CD4-positive, alpha-beta T cell treated with Interleukin-1 beta for 1 hour (primary cell): ENCODE data around the gene CETP.
"Not testable (repeated sequence)": the region's sequence is repeated elsewhere in the genome, so short reads cannot be mapped to it uniquely, and the experiment has no call there.

Experiments used
- DNase-seq, 2 donors: peaks; one replicate each; pipeline ENCODE4 v3.0.0-alpha.2; 2020 to 2022

Gene CETP

DNA sequence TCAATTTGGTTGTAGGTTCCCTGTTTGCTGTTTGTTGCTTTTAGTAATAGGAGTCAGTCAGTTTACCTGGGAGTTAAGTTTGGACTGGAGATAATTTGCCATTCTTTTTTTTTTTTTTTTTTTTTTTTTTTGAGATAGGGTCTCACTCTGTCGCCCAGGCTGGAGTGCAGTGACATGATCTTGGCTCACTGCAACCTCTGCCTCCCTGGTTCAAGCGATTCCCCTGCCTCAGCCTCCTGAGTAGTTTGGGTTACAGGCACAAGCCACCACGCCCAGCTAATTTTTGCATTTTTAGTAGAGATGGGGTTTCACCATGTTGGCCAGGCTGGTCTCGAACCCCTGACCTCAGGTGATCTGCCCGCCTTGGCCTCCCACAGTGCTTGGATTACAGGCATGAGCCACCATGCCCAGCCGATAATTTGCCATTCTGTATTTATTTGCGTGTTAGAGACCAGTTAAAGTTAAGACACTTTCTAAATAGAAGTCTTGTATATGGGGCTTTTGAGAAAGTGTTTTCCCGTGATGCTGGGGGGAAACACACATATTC is 27.1 kb upstream of the CETP start:
- not testable (repeated sequence) for DNase-seq

DNA sequence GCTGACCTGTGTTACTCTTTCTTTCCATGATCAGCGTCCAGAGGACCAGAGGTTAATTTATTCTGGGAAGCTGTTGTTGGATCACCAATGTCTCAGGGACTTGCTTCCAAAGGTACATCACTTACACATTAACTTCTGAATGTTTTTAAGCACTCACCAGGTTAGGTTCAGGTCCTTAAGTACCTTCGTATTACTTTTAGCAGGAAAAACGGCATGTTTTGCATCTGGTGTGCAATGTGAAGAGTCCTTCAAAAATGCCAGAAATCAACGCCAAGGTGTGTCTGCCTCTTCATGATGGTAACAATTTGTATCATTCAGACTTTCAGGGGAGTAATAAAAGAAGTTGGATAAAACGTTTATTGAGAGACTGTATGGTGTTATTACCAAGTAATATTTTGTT is 26.5 kb upstream of the CETP start:
- no peak for DNase-seq

DNA sequence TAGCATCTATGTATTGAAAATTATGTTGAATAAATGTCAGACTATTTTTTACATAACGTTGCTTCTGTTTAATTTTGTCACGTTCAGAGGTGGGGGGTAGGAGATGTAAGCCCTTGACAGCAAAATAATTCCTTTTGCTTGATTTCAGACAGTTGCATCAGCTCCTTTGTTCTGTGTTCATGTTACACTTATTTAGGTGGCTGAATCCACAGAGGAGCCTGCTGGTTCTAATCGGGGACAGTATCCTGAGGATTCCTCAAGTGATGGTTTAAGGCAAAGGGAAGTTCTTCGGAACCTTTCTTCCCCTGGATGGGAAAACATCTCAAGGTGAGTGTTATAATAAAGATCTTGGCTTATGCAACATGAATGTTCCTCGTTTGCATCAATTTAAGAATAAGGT is 25.3 kb upstream of the CETP start:
- DNase-seq = no peak

DNA sequence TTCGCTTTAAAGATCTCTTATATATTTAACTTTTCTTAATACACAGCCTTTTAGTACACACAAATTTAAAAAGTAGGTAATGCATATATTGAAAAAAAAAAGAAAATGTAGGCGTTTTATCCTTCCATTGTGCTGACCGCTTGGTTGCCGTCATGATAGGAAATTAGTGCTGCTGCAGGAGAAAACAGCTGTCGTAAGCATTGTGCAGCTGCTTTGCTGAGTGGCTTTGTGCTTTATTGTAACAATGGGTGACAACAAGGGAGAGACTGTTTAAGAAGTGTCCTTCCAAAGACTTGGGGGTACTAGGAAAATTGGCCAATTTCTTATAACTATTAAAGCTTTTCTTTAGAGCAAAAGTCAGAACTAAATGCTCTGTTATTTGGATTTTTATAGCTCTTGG is 24.8 kb upstream of the CETP start:
- no peak for DNase-seq

DNA sequence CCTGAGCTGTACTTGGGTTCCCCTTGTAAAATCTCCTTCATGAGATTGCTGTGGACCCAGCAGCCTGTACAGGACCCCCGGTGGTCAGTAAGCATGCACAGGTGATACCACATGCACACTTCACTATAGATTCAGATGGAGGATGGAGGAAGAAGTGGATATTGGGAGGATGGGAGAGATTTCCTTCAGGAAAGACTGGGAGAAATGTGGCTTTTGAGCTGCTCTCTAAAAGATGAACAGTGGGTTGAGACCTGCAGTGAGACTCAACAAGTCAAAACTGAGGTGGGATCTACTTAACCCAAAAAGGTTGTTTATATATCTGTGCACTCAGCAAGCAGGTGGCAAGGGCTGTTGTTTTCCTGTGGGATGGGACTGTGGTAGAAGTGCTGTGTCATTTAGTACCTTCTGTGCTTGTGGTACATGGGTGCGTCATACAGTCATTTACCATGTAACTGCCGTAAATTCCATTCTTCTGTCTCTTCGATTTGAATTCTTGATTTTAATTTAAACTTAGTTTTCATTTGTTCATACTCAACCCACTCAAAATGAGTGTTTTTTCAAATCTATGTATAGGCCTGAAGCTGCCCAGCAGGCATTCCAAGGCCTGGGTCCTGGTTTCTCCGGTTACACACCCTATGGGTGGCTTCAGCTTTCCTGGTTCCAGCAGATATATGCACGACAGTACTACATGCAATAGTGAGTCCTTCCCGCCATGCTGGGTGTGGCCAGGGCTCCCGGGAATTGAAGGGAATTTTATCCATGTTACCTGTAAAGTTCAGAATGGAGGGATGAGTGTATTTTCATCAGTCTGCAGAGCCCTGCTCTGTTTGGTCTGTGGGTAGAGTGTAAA is 22.9 kb upstream of the CETP start:
- no peak for DNase-seq

DNA sequence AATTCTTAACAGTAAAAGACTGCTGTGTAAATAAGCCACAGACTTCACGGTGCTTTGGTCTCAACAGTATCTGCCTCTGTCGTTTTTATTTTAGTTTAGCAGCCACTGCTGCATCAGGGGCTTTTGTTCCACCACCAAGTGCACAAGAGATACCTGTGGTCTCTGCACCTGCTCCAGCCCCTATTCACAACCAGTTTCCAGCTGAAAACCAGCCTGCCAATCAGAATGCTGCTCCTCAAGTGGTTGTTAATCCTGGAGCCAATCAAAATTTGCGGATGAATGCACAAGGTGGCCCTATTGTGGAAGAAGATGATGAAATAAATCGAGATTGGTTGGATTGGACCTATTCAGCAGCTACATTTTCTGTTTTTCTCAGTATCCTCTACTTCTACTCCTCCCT is 21.9 kb upstream of the CETP start:
- no peak for DNase-seq

DNA sequence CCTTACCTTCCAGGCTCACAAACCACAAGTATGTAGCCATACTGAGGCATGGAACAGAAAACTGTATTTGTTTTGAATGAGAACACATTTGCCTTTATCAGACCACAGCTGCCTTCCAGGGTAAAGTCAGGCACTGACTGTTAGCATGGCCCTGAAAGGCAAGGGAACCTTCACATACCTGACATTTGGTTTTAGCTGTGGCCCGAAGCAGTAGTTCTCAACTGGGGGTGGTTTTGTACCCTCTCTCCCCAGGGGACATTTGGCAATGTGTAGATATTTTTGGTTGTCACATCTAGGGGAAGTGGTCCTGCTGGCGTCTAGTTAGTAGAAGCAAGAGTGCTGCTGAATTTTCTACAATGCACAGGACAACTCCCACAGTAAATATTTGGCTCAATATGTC is 20.7 kb upstream of the CETP start:
- DNase-seq = no peak

DNA sequence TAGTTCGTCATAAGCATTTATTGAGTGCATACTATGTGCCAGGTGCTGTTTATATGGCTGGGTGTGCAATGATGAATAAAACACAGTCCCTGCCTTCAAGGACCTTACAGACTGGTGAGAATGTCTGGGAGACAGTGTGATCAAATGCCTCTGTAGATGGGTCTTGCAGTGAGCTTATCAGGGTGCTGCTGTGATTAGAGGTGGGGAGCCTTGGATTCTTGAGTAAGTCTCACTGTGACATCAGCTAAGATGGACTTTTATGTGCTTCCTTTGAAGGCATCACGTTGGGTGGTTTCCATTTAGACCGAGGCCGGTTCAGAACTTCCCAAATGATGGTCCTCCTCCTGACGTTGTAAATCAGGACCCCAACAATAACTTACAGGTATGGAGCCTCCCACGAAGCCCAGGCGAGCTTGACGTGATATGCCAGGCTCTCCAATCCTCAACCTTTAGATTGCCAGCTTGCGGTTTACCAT is 19.9 kb upstream of the CETP start:
- DNase-seq = no peak

DNA sequence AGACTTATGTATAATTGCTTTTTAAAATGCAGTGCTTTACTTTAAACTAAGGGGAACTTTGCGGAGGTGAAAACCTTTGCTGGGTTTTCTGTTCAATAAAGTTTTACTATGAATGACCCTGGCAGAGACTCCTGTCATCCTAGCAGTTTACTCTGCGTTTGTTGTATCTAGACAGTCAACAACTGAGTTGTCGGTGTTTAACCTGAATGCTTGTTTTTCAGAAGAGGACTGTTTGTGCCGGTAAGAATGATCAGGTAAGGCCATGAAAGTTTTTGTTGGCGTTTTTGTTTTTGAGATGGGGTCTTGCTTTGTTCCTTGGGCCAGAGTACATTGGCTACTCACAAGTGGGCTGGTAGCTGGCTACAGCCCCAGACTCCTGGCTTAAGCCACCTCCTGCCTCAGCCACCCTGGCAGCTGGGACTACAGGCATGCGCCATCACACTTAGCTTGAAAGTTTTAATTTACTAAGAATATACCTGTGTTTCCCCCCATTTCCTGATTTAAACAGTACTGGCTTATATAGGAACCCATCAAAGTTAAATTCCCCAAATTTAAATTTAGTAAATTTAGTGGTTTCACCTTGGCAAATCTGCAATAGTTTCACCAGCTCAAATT is 17.9 kb upstream of the CETP start:
- no peak for DNase-seq

DNA sequence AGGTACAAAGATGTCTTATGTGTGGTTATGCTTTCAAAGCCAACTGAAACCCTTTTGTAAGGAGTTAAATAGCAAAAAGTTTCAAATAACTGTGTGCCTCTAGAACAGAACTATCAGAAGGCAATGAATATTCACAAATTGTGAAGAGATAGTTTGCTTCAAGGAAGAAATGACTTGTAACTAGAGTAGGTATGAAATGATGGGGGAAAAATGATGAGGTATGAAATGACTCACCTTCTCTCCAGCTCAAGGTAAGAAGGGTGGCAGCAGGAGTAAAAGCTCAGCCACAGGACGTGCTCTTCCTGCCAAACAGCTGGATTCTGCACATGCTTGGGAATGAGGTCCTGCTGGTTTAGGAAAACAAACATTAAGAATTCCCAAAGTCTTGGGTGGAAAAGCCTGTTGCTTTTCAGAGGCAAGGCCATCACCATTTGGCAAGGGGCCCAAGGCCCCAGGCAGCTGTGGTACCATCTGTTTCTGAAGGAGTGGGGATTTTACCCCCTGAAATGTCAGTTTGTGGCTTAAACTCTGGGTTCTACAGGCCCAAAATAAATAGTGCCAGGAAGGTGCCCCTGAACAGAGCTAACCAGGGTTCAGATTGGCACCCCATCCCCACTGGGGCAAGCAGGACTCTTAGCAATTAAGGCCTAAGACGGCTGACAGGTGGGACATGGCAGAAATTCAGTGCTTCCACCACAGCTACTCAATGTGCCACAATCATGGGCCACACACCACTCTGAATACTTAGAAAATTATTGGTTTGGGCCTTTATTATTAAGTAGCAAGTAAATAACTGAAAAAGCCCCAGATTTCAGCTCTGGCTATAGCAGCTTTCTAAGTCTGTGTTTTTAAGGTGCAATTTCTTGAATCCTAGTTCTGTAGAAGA is 16.6 kb upstream of the CETP start:
- no peak for DNase-seq

DNA sequence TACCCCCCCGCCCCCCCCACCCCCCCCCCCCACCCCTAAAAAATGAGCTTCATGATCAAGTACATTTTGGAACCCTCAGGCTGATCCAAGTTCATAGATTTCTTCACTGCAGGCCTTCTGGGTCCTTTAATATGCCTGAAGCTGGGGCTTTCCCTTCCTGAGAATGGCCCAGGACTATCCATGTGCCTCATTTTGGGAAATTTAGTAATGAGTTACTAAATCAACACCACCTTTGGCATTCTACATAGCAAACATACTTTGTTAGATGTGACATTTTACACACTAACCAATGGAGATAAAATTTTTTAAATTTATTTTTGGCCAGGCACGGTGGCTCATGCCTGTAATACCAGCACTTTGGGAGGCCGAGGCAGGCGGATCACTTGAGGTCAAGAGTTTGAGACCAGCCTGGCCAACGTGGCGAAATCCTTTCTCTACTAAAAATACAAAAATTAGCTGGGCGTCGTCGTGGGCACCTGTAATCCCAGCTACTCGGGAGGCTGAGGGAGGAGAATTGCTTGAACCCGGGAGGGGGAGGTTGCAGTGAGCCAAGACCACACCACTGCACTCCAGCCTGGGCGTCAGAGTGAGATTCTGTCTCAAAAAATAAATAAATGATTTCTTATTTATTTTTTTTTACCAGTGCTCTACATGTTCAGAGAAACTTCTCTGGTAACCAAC is 15.8 kb upstream of the CETP start:
- DNase-seq = no peak

DNA sequence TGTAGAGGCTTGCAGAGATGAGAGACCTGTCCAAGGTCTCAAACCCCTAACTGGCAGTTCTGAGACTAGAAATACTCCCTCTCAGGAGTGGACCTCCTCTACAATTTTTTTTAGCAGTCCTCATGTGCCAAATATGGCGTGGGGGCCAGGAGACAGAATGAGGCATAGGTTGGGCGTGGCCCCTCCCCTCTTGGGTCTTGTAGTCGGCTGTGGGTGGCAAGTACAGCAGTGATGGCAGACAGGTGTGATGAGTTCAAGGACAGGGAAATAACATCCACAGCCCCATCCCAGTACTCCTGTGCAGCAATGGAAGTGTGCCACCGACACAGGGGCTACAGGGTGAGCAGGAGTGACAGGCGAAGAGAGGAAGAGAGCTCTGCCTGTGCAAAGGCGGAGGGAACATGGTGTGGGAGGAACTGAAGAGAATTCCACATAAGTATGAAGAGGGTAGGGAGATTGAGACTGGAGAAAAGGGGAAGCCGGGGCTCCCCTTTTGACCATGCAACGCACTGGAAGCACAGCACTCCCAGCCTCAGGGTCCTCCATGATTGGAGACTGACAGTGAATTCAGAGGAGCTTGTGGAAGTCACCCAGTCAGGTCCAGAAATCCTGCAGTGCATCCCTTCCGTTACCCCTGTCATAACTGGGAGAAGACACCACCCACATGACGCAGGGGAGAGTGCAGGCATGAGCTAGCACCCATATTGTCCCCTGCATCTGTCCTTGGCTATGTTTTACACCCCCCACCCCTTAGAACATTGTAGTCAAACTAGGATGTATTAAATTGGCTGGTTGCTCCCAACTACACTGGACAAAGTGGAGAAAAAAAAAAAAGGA is 14.8 kb upstream of the CETP start:
- DNase-seq = no peak

DNA sequence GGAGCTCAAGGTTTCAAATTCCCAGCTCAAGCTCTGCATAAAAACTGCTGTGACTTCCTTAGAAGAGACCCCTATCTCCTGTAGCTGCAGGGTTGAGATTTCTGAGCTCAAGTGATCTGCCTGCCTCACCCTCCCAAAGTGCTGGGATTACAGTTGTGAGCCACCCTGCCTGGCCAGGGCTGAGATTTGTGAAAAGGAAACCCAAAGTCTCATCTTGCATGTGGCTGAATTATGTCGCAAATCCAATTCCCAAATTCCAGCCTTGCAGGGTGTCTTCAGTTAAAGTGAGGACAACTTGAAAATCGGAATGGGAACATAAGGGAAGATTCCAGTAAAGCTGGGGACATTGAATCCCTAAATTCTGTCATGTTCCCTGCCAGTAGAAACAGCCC is 14.2 kb upstream of the CETP start:
- DNase-seq = no peak

DNA sequence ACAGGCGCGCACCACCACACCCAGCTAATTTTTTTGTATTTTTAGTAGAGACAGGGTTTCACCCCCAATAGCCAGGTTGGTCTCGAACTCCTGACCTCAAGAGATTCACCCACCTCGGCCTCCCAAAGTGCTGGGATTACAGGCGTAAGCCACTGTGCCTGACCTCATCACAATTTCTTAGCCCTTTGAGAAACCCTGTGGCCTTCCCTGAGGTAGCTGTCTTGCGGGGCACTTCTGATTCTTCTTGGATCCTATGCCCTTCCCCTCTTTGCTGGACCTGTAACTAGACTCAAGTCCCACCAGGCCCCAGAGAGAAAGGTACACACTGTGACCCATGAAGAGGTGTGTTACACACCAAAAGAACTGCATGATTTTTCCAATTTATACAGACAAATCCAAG is 13.5 kb upstream of the CETP start:
- DNase-seq = no peak

DNA sequence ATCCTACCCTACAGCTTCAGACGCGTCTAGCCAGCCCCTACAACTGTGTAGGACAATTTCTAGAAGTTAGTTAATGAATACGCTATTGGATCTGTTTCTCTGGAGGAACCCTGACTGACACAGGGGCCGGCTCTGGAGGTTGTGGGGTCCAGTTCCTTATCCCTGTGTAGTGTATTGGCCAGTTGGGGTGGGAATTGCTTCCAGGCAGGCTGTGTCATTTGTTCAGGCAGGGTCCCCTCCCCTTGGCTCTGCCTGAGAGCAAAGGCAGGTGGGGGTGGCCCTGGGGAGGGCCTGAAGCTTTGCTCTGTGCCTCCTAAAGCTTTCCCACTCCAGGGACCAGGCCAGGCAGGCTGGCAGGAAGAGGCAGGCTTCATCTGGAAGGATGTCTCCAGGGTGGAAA is 11.7 kb upstream of the CETP start:
- DNase-seq = no peak

DNA sequence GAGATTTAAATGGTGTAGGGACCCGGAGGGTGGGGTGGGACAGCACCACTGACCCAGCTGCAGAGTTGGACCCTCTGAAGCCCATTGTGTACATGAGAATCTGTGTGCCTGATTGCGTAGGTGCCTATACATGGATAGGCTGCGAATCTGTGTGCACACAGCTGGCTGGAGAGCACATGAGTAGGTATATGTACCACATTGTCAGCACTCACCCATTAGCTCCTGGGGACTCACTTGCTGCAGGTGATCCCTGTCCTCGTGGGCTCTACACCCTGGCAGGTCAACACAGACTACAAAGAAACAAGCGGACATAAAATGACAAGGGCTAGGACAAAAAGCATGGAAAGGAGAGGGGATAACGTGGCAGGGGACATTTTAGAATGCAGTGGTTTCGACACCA is 11.3 kb upstream of the CETP start:
- no peak for DNase-seq

DNA sequence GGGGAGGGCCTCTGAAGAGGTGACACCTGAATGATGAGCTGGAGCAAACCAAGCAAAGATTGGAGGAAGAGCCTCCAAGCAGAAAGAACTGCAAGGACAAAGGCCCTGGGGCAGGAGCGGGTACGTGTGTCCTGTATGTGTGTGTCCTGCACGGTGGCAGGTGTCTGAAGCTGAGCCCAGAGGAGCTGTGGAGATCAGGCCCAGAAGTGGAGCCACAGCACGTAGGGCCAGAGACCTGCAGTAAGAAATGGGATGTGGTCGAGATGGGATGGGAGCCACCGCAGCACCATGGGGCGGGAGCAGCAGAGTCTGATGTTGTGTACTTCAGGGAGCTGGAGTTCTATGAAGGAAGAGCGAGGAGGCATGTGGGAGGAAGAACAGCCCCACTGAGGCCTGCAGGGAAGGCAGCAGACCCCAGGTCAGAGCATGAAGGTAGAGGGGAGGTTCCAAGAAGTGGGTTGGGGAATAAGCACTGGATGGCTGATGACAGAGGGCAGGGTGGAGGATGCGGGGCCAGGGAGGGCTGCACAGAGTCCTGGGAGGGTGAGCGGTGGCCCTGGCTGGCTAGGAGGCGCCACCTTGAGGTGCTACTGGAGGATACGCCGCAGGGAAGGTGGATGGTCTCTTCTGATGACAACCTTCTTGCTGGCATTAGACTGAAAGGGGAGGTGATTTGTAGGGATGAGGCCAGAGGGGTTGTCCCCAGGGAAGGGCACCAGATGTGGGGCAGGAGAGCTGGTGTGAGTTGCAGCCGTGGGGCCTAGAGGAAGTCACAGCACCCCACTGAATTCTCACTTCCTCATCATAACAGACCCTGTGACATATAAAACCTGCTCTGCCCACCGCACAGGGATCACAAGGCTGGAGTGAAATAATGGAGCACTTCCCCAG is 10.6 kb upstream of the CETP start:
- DNase-seq = peak; percentile 49 to 60

DNA sequence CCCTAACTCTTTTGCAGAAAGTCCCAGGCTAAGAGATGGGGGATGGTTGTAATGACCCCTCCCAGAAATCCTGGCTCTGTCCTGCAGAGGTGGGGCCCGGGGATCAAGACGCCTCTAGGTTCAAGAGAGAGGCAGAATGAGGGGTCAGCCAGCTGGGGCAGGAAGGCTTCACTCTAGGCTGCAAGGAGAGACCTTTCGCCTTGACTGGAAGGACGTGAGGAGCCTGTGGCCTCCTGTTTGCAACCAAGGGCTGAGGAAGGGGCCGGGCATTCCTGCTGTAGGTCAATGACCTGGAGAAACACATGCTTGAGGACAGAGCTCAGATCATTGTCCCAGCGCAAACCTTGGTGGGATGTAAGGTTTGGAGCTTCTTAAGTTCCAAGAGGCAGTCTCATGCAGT is 8.7 kb upstream of the CETP start:
- DNase-seq = no peak

DNA sequence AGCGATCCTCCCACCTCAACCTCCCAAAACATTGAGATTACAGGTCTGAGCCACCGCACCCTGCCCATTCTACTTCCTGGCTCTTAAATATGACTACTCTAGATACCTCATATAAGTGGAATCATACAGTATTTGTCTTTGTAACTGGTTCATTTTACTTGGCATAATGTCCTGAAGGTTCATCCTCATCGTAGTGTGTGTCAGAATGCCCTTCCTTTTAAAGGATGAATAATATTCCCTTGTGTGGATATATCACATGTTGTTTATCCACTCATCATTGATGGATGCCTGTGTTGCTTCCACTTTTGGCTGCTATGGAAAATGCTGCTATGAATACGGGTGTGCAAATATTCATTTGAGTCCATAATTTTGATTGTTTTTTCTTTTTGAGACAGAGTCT is 5.7 kb upstream of the CETP start:
- DNase-seq = no peak

DNA sequence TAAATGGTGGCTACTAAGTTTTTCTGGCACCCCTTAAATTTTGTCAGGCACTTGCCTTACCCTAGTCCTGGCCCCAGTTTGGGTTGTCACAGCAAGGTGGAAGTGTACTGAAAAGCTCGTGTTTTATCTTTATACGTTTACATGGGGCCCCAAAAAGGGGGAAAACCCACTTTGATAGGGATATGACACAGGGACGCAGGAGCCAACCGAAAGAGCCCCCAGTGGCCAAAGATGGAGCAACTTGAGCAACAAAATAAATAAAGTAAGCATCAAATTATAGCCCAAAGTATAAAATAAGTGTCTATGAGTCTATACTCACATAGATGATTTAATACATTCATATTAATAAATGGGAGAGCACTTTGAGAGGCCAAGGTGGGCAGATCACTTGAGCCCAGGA is 5.0 kb upstream of the CETP start:
- DNase-seq = no peak
